Measurements from ENCODE around the gene RASGRF2. TPM values are rescaled to one million over a fixed set of nuclear protein-coding genes. Genes with fewer than 3 reads are reported as not detected.

The RASGRF2 gene
- total RNA-seq, 4 donors from 2014 or later, result 3.8 to 9.1 (median 5.3) TPM

GRCh38 chr5:80989883-80990282 lies 29.7 kb downstream of the RASGRF2 start:
- ATAC-seq, result no peak
- Histone ChIP-seq H3K27me3 (no peaks in the 10 kb centered on the region), H3K4me1 (no peaks in the 10 kb centered on the region), H3K9me3 (no peaks in the 10 kb centered on the region), H3K27ac (no peak overlapping the region), H3K36me3 (no peaks in the 10 kb centered on the region), H3K4me3 (no peak overlapping the region)
- 67 to 80% methylated on average over 3 of the region's 3 CpGs for WGBS, 2 donors (ENCODE audit: low coverage in 1 of 2)
- no peak for TF ChIP-seq POLR2AphosphoS5 (IDR thresholded peaks at IDR 0.05)
- TF ChIP-seq, protein P1, sequence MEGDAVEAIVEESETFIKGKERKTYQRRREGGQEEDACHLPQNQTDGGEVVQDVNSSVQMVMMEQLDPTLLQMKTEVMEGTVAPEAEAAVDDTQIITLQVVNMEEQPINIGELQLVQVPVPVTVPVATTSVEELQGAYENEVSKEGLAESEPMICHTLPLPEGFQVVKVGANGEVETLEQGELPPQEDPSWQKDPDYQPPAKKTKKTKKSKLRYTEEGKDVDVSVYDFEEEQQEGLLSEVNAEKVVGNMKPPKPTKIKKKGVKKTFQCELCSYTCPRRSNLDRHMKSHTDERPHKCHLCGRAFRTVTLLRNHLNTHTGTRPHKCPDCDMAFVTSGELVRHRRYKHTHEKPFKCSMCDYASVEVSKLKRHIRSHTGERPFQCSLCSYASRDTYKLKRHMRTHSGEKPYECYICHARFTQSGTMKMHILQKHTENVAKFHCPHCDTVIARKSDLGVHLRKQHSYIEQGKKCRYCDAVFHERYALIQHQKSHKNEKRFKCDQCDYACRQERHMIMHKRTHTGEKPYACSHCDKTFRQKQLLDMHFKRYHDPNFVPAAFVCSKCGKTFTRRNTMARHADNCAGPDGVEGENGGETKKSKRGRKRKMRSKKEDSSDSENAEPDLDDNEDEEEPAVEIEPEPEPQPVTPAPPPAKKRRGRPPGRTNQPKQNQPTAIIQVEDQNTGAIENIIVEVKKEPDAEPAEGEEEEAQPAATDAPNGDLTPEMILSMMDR (IDR thresholded peaks at IDR 0.05), result no peak
- TF ChIP-seq EP300 (IDR thresholded peaks at IDR 0.05), result no peak
- no peak for TF ChIP-seq POLR2A (IDR thresholded peaks at IDR 0.05)

DNA sequence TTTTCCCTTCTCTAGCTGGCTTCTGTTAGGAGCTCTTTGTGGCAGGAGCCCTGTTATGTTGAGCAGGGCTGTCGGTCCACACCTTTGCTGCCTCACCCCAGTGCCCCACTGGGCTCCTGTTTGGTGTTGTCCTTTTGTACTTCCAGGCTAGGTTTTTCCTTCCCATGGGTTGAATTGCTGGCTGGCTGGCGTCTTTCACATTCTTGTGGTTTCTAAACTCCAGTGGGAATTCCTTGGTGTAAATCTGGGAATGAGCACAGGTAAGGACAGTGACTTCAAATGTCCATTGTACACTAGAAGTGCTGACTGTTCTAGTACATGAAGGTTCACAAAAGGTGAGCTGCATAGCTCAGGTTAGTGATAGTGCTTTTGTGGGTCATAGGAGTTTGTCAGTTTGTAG lies 30.4 kb downstream of the RASGRF2 start:
- H3K27ac ChIP-seq, result no peak overlapping the region
- 52 to 100% methylated on average over 1 to 2 of the region's 2 CpGs for WGBS, 2 donors (ENCODE audit: low coverage in 1 of 2)
- TF ChIP-seq POLR2A (IDR thresholded peaks at IDR 0.05), result no peak
- TF ChIP-seq EP300 (IDR thresholded peaks at IDR 0.05), result no peak
- TF ChIP-seq, protein P1 (IDR thresholded peaks at IDR 0.05), result no peak
- H3K9me3 ChIP-seq, result no peaks in the 10 kb centered on the region
- no peaks in the 10 kb centered on the region for H3K27me3 ChIP-seq
- no peak overlapping the region for H3K4me3 ChIP-seq
- ATAC-seq, result no peak
- no peaks in the 10 kb centered on the region for H3K4me1 ChIP-seq
- no peaks in the 10 kb centered on the region for H3K36me3 ChIP-seq

- ATAC-seq, result no peak
- Histone ChIP-seq H3K27ac (no peak overlapping the region), H3K4me3 (no peak overlapping the region), H3K36me3 (no peaks in the 10 kb centered on the region), H3K27me3 (no peaks in the 10 kb centered on the region), H3K4me1 (no peaks in the 10 kb centered on the region), H3K9me3 (no peaks in the 10 kb centered on the region)
- TF ChIP-seq POLR2A (IDR thresholded peaks at IDR 0.05), result no peak
- TF ChIP-seq, protein P1 (IDR thresholded peaks at IDR 0.05), result no peak
- WGBS, 2 donors (ENCODE audit: low coverage in 1 of 2), result 67 to 83% methylated on average over 1 of the region's 1 CpG
Measured at GRCh38 chr5:80990971-80991370, 30.8 kb downstream of the RASGRF2 start.

GRCh38 chr5:80995908-80996307 lies 35.7 kb downstream of the RASGRF2 start:
- Histone ChIP-seq H3K27me3 (no peaks in the 10 kb centered on the region), H3K27ac (no peak overlapping the region), H3K36me3 (no peaks in the 10 kb centered on the region), H3K9me3 (no peaks in the 10 kb centered on the region), H3K4me3 (no peak overlapping the region), H3K4me1 (no peaks in the 10 kb centered on the region)
- 95% methylated on average over 2 of the region's 2 CpGs; no CpG with 5 or more reads in 1 of the 2 donors for WGBS, 2 donors (ENCODE audit: low coverage in 1 of 2)
- TF ChIP-seq POLR2A (IDR thresholded peaks at IDR 0.05) (no peak), POLR2AphosphoS5 (IDR thresholded peaks at IDR 0.05) (no peak), EP300 (IDR thresholded peaks at IDR 0.05) (no peak)
- TF ChIP-seq, protein P1 (IDR thresholded peaks at IDR 0.05), result no peak
- no peak for ATAC-seq

DNA sequence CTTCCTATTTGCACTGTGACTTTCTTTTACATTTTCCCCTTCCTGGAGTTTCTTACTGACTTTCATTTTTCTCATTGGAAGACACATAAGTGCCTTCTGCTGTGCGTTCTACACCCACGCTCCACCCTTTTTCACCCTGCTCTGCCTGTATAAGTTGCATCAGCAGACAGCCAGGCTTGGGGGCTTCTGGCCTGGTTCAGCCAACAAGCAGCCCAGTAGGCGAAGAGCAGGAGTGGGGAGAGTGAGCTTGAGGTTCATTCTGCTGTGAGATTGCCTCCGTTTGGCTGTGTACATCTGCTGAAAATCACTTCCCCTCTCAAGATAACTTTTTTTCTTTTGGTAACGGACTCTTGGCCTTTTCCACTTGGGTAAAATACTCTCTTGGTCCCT lies 38.4 kb downstream of the RASGRF2 start:
- ATAC-seq, result no peak

More for the DNA sequence above, 38.4 kb downstream of the RASGRF2 start:
- Histone ChIP-seq H3K4me1 (no peaks in the 10 kb centered on the region), H3K9me3 (no peaks in the 10 kb centered on the region), H3K27me3 (no peaks in the 10 kb centered on the region), H3K36me3 (no peaks in the 10 kb centered on the region), H3K27ac (no peak overlapping the region), H3K4me3 (no peak overlapping the region)
- no peak for TF ChIP-seq POLR2AphosphoS5 (IDR thresholded peaks at IDR 0.05)
- no peak for TF ChIP-seq POLR2A (IDR thresholded peaks at IDR 0.05)
- TF ChIP-seq EP300 (IDR thresholded peaks at IDR 0.05), result no peak
- TF ChIP-seq, protein P1 (IDR thresholded peaks at IDR 0.05), result no peak
- WGBS, 2 donors (ENCODE audit: low coverage in 1 of 2), result 45 to 82% methylated on average over 3 to 4 of the region's 5 CpGs
